WTC11 (cell line): ENCODE measurements around the gene ZNF716. TPM values are rescaled to one million over a fixed set of nuclear protein-coding genes. Genes with fewer than 3 reads are reported as not detected.

Source experiments
- ATAC-seq: fragments of 200-7000 bp; cut with Tn5 transposase; 2 replicates; pipeline ENCODE4 v1.10.0; 2021; ENCODE audit warnings: mild to moderate bottlenecking, moderate library complexity
- CTCF ChIA-PET: fragments of 300-600 bp; sonication (Branson Sonifier 250); formaldehyde crosslinking; loops from one replicate; lab custom pipeline; 2021; ENCODE audit warnings: antibody characterized with exemption; lab: Charles Lee
- POLR2A ChIA-PET: fragments of 350-600 bp; sonication (Branson Sonifier 250); formaldehyde crosslinking; loops from one replicate; lab custom pipeline; 2021; ENCODE audit warnings: antibody characterized with exemption; lab: Charles Lee
- DNase-seq: peaks from one replicate; pipeline ENCODE4 v3.0.0; 2021; ENCODE audit warnings: low spot score
- H3K27ac Mint-ChIP-seq: 2 replicates; pipeline ENCODE4 v1.8.0; 2021; ENCODE audit warnings: mixed read lengths
- H3K27me3 Mint-ChIP-seq: 2 replicates; pipeline ENCODE4 v1.8.0; 2021; ENCODE audit warnings: low read depth, mild to moderate bottlenecking, moderate library complexity, mixed read lengths
- H3K36me3 Mint-ChIP-seq: 2 replicates; pipeline ENCODE4 v1.8.0; 2021; ENCODE audit warnings: mixed read lengths
- H3K4me1 Mint-ChIP-seq: 2 replicates; pipeline ENCODE4 v1.8.0; 2022; ENCODE audit warnings: mixed read lengths
- H3K4me3 Mint-ChIP-seq: 2 replicates; pipeline ENCODE4 v1.8.0; 2021; ENCODE audit warnings: mild to moderate bottlenecking, moderate library complexity, mixed read lengths
- H3K9me3 Mint-ChIP-seq: 2 replicates; pipeline ENCODE4 v1.8.0; 2021; ENCODE audit warnings: mixed read lengths
- ARID4B ChIP-seq: sonication (generic); formaldehyde crosslinking; IDR thresholded peaks from 2 replicates; pipeline ENCODE4 v1.8.0; 2023; ENCODE audit warnings: missing genetic modification reagents, mild to moderate bottlenecking, borderline replicate concordance
- ATF6 ChIP-seq: sonication (generic); formaldehyde crosslinking; IDR thresholded peaks from 2 replicates; pipeline ENCODE4 v1.8.1; 2023; ENCODE audit warnings: mild to moderate bottlenecking, missing genetic modification reagents
- CDX4 ChIP-seq: fragments of 250-450 bp; sonication (Bioruptor Pico); IDR thresholded peaks from 2 replicates; pipeline ENCODE4 v1.9.0; 2021; ENCODE audit warnings: moderate library complexity, mild to moderate bottlenecking, inconsistent platforms, borderline replicate concordance
- E2F4 ChIP-seq: sonication (generic); formaldehyde crosslinking; IDR thresholded peaks from 2 replicates; pipeline ENCODE4 v1.8.1; 2022; ENCODE audit warnings: low read depth, mild to moderate bottlenecking, moderate library complexity, missing genetic modification reagents, borderline replicate concordance
- ERG ChIP-seq: fragments of 250-450 bp; sonication (Bioruptor Pico); IDR thresholded peaks from 2 replicates; pipeline ENCODE4 v1.8.0; 2021; ENCODE audit warnings: mild to moderate bottlenecking
- HMGXB4 ChIP-seq: sonication (generic); formaldehyde crosslinking; IDR thresholded peaks from 2 replicates; pipeline ENCODE4 v1.8.1; 2023; ENCODE audit warnings: mild to moderate bottlenecking, moderate library complexity, missing genetic modification reagents
- JAZF1 ChIP-seq: fragments of 250-450 bp; sonication (Bioruptor Pico); IDR thresholded peaks from 2 replicates; pipeline ENCODE4 v1.9.0; 2021; ENCODE audit warnings: moderate library complexity, mild to moderate bottlenecking, inconsistent platforms
- MAX ChIP-seq: sonication (generic); formaldehyde crosslinking; IDR thresholded peaks from 2 replicates; pipeline ENCODE4 v1.8.0; 2022; ENCODE audit warnings: mild to moderate bottlenecking, missing genetic modification reagents
- MXD4 ChIP-seq: fragments of 250-450 bp; sonication (Bioruptor Pico); IDR thresholded peaks from 2 replicates; pipeline ENCODE4 v1.8.0; 2021; ENCODE audit warnings: mild to moderate bottlenecking, moderate library complexity, borderline replicate concordance
- NFE2L1 ChIP-seq: sonication (generic); formaldehyde crosslinking; IDR thresholded peaks from 2 replicates; pipeline ENCODE4 v1.8.1; 2023; ENCODE audit warnings: missing genetic modification reagents
- NFYB ChIP-seq: sonication (generic); formaldehyde crosslinking; conservative IDR thresholded peaks from 2 replicates; pipeline ENCODE4 v1.8.0; 2022; ENCODE audit warnings: low read depth, missing genetic modification reagents
- OVOL2 ChIP-seq: fragments of 250-450 bp; sonication (Bioruptor Pico); IDR thresholded peaks from 2 replicates; pipeline ENCODE4 v1.9.0; 2021; ENCODE audit warnings: mild to moderate bottlenecking, borderline replicate concordance
- RELA ChIP-seq: sonication (generic); formaldehyde crosslinking; IDR thresholded peaks from 2 replicates; pipeline ENCODE4 v1.8.1; 2022; ENCODE audit warnings: missing genetic modification reagents, mild to moderate bottlenecking, borderline replicate concordance
- STAT6 ChIP-seq: sonication (generic); formaldehyde crosslinking; conservative IDR thresholded peaks from 2 replicates; pipeline ENCODE4 v1.8.1; 2023; ENCODE audit warnings: mild to moderate bottlenecking, low read depth, missing genetic modification reagents, moderate library complexity
- ZNF263 ChIP-seq: sonication (generic); formaldehyde crosslinking; IDR thresholded peaks from 2 replicates; pipeline ENCODE4 v1.8.1; 2022; ENCODE audit warnings: low read depth, mild to moderate bottlenecking, moderate library complexity, missing genetic modification reagents
- total RNA-seq: library from RNA; stranded (reverse); gene quantifications from 3 replicates; pipeline ENCODE4 v1.2.3, GENCODE V29; 2021

ZNF716 gene
- total RNA-seq, 1 experiment from 2014 or later: not detected

- peaks cover 64% of the 10 kb centered on the region for H3K9me3 Mint-ChIP-seq
- CTCF ChIA-PET: no interaction called here
- ATAC-seq: no peak
Measured at GRCh38 chr7:57412168-57412567, 37.8 kb upstream of the ZNF716 start.

GRCh38 chr7:57412618-57413017, 37.4 kb upstream of the ZNF716 start:
- Mint-ChIP-seq H3K27ac (no peak overlapping the region), H3K9me3 (peaks cover 66% of the 10 kb centered on the region), H3K36me3 (peaks cover 76% of the 10 kb centered on the region), H3K27me3 (peaks cover 23% of the 10 kb centered on the region), H3K4me1 (no peaks in the 10 kb centered on the region), H3K4me3 (no peak overlapping the region)
- TF ChIP-seq ERG (CRISPR knock-in tag): no peak
- TF ChIP-seq NFYB: no peak
- no peak for TF ChIP-seq STAT6 (CRISPR knock-in tag)
- DNase-seq (no peak), ATAC-seq (no peak)
- ChIA-PET POLR2A (no interaction called here), CTCF (no interaction called here)

More at GRCh38 chr7:57412168-57412567, 37.8 kb upstream of the ZNF716 start:
- POLR2A ChIA-PET: no interaction called here
- H3K27me3 Mint-ChIP-seq: peaks cover 23% of the 10 kb centered on the region
- H3K4me3 Mint-ChIP-seq: no peak overlapping the region
- TF ChIP-seq ARID4B (CRISPR knock-in tag) (no peak), ZNF263 (CRISPR knock-in tag) (no peak)
- DNase-seq: no peak
- peaks cover 77% of the 10 kb centered on the region for H3K36me3 Mint-ChIP-seq
- H3K4me1 Mint-ChIP-seq: no peaks in the 10 kb centered on the region
- no peak overlapping the region for H3K27ac Mint-ChIP-seq

GRCh38 chr7:57413529-57414398, 36.2 kb upstream of the ZNF716 start:
- CTCF ChIA-PET: no interaction called here
- peaks cover 23% of the 10 kb centered on the region for H3K27me3 Mint-ChIP-seq
- no peak for TF ChIP-seq MXD4
- TF ChIP-seq NFE2L1: no peak
- no peak for TF ChIP-seq ATF6 (CRISPR knock-in tag)
- no peak for TF ChIP-seq RELA (CRISPR knock-in tag)
- no peak for TF ChIP-seq JAZF1 (CRISPR knock-in tag)
- TF ChIP-seq HMGXB4 (CRISPR knock-in tag): no peak
- TF ChIP-seq E2F4 (CRISPR knock-in tag): no peak
- TF ChIP-seq OVOL2 (CRISPR knock-in tag): no peak
- TF ChIP-seq CDX4 (CRISPR knock-in tag): no peak
- no peak for TF ChIP-seq MAX (CRISPR knock-in tag)

More at GRCh38 chr7:57413529-57414398, 36.2 kb upstream of the ZNF716 start:
- Mint-ChIP-seq H3K4me3 (no peak overlapping the region), H3K27ac (no peak overlapping the region), H3K36me3 (peaks cover 76% of the 10 kb centered on the region), H3K4me1 (no peaks in the 10 kb centered on the region), H3K9me3 (peaks cover 69% of the 10 kb centered on the region)
- no peak for DNase-seq
- POLR2A ChIA-PET: no interaction called here
- ATAC-seq: no peak
